Stimulated activated CD4-positive, alpha-beta T cell treated with anti-CD3 and anti-CD28 coated beads, Interleukin-12 subunit alpha, Interleukin-12 subunit beta, amount 100 ng/mL, for 4 hours (primary cell): Measurements from ENCODE around the gene ZGPAT.
"Not testable (repeated sequence)": the region's sequence is repeated elsewhere in the genome, so short reads cannot be mapped to it uniquely, and the experiment has no call there.

ENCODE experiments used
- DNase-seq: peaks from one replicate; pipeline ENCODE4 v3.0.0-alpha.2; 2020

Gene ZGPAT

GRCh38 chr20:63705232-63706026 is 2.4 kb upstream of the ZGPAT start:
- DNase-seq = no peak

- DNase-seq = no peak
Measured at GRCh38 chr20:63706027-63706695, 1.7 kb upstream of the ZGPAT start.

DNA sequence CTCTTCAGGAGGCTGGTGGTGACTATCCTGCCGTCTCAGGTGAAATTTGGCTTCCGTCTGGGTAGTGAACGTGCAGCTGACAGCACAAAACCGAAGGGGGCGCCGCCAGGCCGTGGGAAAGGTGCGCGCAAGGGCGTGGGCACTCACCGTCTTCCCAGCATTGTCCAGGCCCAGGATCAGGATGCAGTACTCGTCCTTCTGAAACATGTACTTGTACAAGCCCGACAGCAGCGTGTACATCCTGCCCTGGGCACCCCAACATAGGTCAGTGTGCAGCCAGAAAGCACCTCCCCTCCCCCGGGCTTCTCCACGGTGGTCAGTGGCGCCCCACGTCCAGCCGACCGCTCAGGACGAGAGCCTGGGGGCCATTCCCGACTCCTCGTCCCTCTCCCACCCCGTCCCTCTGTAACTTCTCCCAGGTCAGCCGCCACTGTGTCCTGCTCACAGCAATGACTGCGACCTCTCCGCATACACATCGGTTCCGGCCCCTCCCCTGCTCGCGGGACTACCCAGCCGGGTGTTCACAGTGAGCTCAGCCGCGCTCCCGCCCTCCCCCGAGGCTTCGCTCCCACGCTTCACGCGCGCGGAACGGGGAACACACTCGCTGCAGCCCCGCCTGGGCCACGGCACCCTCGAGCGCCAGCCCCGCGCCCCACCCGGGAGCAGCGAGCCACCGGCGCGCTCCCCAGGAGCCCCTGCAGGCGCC is 834 bp upstream of the ZGPAT start:
- peak; percentile 62 for DNase-seq

GRCh38 chr20:63708301-63709148 is 686 bp downstream of the ZGPAT start:
- no peak for DNase-seq

- no peak for DNase-seq
Measured at GRCh38 chr20:63709149-63709527, 1.3 kb downstream of the ZGPAT start.

- no peak for DNase-seq
Measured at GRCh38 chr20:63711085-63711645, 3.3 kb downstream of the ZGPAT start.

DNA sequence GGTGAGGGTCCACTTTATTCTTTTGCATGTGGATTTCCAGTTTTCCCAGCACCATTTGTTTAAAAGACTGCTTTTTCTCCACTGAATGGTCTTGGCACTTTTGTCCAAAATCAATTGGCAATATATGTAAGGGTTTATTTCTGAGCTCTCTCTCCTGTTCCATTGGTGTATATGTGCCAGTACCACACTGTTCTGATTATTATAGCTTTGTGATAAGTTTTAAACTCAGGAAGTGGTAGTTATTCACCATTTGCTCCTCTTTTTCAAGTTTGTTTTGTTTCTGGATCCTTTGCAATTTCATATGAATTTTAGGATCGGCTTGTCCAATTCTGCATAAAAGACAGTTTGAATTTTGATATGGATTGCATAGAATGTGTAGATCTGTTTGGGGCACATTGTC is 4.4 kb downstream of the ZGPAT start:
- no peak for DNase-seq

- no peak for DNase-seq
Measured at GRCh38 chr20:63714858-63715257, 7.0 kb downstream of the ZGPAT start.

GRCh38 chr20:63718996-63719395 is 11.2 kb downstream of the ZGPAT start:
- no peak for DNase-seq

GRCh38 chr20:63722967-63723622 is 15.3 kb downstream of the ZGPAT start:
- DNase-seq = not testable (repeated sequence)

GRCh38 chr20:63730189-63730733 is 22.4 kb downstream of the ZGPAT start:
- DNase-seq = not testable (repeated sequence)

DNA sequence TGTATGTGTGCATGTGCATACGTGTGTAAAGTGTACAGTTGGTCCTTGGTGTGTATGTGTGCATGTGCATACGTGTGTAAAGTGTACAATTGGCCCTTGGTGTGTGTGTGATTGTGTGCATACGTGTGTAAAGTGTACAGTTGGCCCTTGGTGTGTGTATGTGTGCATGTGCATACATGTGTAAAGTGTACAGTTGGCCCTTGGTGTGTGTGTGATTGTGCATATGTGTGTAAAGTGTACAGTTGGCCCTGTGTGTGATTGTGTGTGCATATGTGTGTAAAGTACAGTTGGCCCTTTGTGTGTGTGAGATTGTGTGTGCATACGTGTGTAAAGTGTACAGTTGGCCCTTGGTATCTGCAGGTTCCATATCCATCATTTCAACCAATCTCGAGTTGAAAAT is 23.6 kb downstream of the ZGPAT start:
- no peak for DNase-seq

DNA sequence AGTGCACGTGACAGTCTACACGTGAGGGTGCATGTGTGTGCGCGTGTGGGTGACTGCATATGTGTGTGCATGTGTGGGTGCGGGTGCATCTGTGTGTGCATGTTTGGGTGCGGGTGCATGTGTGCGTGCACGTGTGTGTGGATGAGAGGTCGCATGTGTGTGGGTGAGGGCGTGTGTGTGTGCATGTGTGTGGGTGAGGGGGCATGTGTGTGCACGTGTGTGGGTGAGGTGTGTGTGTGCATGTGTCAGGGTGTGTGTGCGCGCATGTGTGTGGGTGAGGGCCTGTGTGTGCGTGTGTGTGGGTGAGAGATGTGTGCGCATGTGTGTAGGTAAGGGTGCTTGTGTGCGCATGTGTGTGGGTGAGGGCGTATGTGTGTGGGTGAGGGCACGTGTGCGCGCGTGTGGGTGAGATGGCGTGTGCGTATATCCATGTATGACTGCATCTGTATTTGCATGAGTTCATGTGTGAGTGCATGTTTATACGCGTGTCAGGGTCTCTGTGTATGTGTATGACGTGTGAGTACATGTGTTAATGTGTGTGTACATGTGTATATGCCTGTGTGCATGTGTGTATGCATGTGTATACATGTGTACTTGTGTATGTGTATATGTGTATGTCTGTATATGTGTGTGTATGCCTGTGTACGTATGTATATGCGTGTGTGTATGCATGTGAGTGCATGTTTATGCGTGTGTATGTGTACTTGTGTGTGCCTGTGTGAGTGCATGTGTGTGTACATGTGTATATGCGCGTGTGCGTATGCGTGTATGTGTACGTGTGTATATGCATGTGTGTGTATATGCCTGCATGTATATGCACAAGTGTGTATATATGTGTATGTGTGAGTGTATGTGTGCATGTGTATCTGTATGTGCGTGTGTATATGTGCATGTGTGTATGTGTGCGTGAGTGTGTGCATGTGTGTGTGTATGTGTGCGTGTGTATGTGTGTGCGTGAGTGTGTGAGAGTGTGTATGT is 24.6 kb downstream of the ZGPAT start:
- DNase-seq = no peak

GRCh38 chr20:63733117-63733516 is 25.3 kb downstream of the ZGPAT start:
- DNase-seq = no peak

GRCh38 chr20:63733579-63734081 is 25.8 kb downstream of the ZGPAT start:
- no peak for DNase-seq

DNA sequence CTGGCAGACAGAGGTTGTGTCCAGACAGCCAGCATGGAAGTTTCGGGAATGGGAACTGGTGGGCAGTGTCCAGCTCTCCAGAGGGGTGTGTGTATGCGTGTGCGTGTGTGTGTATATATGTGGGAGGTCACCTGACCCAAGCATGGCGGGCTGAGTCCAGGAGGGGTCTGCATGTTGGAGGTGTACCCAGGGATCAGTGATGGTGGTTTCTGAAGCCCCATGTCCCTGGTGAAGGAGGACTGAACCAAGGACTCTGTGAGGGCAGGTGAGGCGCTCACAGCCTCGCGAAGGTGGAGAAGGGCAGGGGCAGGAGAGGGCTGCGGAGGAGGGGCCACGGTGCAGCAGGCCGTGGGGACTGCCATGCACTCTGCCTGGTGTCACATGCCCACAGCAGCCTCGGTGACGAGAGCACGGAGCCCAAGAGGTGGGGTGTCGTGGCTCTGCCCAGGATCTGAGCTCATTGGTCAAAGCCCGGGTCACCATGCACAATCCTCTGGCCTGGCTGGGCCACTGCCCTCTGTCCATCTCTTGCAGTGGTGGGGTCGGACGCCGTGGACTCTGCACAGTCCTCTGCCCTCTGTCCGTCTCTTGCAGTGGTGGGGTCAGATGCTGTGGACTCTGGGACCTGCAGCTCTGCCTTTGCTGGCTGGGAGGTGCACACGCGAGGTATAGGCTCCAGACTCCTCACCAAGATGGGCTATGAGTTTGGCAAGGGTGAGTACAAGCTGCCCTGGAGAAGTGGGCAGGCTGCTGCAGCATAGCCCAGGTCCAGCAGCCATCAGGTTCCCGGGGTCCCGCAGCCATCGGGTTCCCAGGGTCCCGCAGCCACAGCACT is 26.5 kb downstream of the ZGPAT start:
- DNase-seq = no peak

DNA sequence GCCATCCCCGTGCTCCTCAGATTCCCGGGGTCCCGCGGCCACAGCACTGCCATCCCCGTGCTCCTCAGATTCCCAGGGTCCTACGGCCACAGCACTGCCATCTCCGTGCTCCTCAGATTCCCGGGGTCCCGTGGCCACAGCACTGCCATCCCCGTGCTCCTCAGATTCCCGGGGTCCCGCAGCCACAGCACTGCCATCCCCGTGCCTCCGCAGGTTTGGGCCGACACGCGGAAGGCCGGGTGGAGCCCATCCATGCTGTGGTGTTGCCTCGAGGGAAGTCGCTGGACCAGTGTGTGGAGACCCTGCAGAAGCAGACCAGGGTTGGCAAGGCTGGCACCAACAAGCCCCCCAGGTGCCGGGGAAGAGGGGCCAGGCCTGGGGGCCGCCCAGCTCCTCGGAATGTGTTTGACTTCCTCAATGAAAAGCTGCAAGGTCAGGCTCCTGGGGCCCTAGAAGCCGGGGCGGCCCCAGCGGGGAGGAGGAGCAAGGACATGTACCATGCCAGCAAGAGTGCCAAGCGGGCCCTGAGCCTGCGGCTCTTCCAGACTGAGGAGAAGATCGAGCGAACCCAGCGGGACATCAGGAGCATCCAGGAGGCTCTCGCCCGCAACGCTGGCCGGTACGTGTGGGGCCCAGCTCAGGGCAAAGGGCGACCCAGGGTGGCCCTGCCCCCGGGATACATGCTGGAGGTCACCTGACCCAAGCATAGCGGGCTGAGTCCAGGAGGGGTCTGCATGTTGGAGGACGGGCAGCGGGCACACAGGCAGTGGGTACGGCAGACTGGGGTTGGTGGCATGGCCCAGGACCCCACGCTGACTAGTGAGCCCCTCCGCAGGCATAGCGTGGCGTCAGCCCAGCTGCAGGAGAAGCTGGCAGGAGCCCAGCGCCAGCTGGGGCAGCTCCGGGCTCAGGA is 27.4 kb downstream of the ZGPAT start:
- DNase-seq = no peak
